HuH-7 (cell line): ENCODE data around the gene GOLGA7B.
A peak's percentile ranks its signal among the peaks of the same experiment; 100 is the strongest.
"Not testable (repeated sequence)": the region's sequence is repeated elsewhere in the genome, so short reads cannot be mapped to it uniquely, and the experiment has no call there.

Experiments used
- DNase-seq: peaks from one replicate; pipeline ENCODE4 v3.0.0; 2011; ENCODE audit warnings: low spot score

The GOLGA7B gene

GRCh38 chr10:97831259-97831658, 18.4 kb upstream of the GOLGA7B start:
- DNase-seq: no peak

GRCh38 chr10:97836446-97836845, 13.2 kb upstream of the GOLGA7B start:
- no peak for DNase-seq

GRCh38 chr10:97838091-97838490, 11.6 kb upstream of the GOLGA7B start:
- DNase-seq: no peak

- not testable (repeated sequence) for DNase-seq
These were observed 8.5 kb upstream of the GOLGA7B start for GRCh38 chr10:97841166-97841565.

GRCh38 chr10:97842114-97842513, 7.5 kb upstream of the GOLGA7B start:
- DNase-seq: not testable (repeated sequence)

- DNase-seq: no peak
These were observed 6.9 kb upstream of the GOLGA7B start for GRCh38 chr10:97842656-97843280.

GRCh38 chr10:97843281-97843671, 6.4 kb upstream of the GOLGA7B start:
- no peak for DNase-seq

- not testable (repeated sequence) for DNase-seq
These were observed 5.7 kb upstream of the GOLGA7B start for GRCh38 chr10:97843972-97844371.

GRCh38 chr10:97844678-97845077, 5.0 kb upstream of the GOLGA7B start:
- DNase-seq: no peak

- no peak for DNase-seq
These were observed 448 bp upstream of the GOLGA7B start for GRCh38 chr10:97849103-97849686.

- no peak for DNase-seq
These were observed 803 bp downstream of the GOLGA7B start for GRCh38 chr10:97850446-97850845.

- DNase-seq: no peak
These were observed 1.8 kb downstream of the GOLGA7B start for GRCh38 chr10:97851341-97852001.

GRCh38 chr10:97852277-97852676, 2.6 kb downstream of the GOLGA7B start:
- no peak for DNase-seq

- no peak for DNase-seq
These were observed 3.3 kb downstream of the GOLGA7B start for GRCh38 chr10:97852840-97853405.

GRCh38 chr10:97854743-97855142, 5.1 kb downstream of the GOLGA7B start:
- DNase-seq: no peak

GRCh38 chr10:97858001-97858439, 8.4 kb downstream of the GOLGA7B start:
- DNase-seq: no peak

- no peak for DNase-seq
These were observed 11.6 kb downstream of the GOLGA7B start for GRCh38 chr10:97861097-97861750.

GRCh38 chr10:97861924-97862323, 12.3 kb downstream of the GOLGA7B start:
- DNase-seq: peak; percentile 23

- DNase-seq: no peak
These were observed 14.2 kb downstream of the GOLGA7B start for GRCh38 chr10:97863808-97864207.

GRCh38 chr10:97865488-97865887, 15.8 kb downstream of the GOLGA7B start:
- no peak for DNase-seq

- no peak for DNase-seq
These were observed 17.0 kb downstream of the GOLGA7B start for GRCh38 chr10:97866524-97867219.

GRCh38 chr10:97867220-97867800, 17.7 kb downstream of the GOLGA7B start:
- no peak for DNase-seq
